Mesothelial cell of epicardium (in vitro differentiated cells): ENCODE data around the gene REELD1. TPM values are rescaled to one million over a fixed set of nuclear protein-coding genes. Genes with fewer than 3 reads are reported as not detected.

Experiments
- DNase-seq, 2 experiments: peaks; one replicate each; pipeline ENCODE4 v3.0.0; 2021; ENCODE audit warnings: low spot score in 2 of 2; ENCODE audit not compliant: unreplicated experiment in 2 of 2
- H3K27ac Mint-ChIP-seq: 2 replicates; pipeline ENCODE4 v1.8.0; 2021; ENCODE audit warnings: mixed read lengths
- H3K27me3 Mint-ChIP-seq: 2 replicates; pipeline ENCODE4 v1.8.0; 2021; ENCODE audit warnings: low read depth, mixed read lengths
- H3K36me3 Mint-ChIP-seq: 2 replicates; pipeline ENCODE4 v1.8.0; 2021; ENCODE audit warnings: mixed read lengths
- H3K4me1 Mint-ChIP-seq: 2 replicates; pipeline ENCODE4 v1.8.0; 2021; ENCODE audit warnings: mixed read lengths
- H3K4me3 Mint-ChIP-seq: 2 replicates; pipeline ENCODE4 v1.8.0; 2021; ENCODE audit warnings: mild to moderate bottlenecking, moderate library complexity, mixed read lengths
- H3K9me3 Mint-ChIP-seq: 2 replicates; pipeline ENCODE4 v1.8.0; 2021; ENCODE audit warnings: mixed read lengths
- total RNA-seq: library from RNA; stranded (reverse); gene quantifications from 3 replicates; pipeline ENCODE4 v1.2.1, GENCODE V29; 2021
- TF ChIP-seq, protein P1 (sequence below): fragments of 200-600 bp; sonication (generic); IDR thresholded peaks from one replicate; pipeline ENCODE4 v1.5.0; 2021; ENCODE audit warnings: antibody characterized with exemption; ENCODE audit not compliant: unreplicated experiment

The REELD1 gene
- total RNA-seq, 1 donor from 2014 or later: 0.13 TPM

- TF ChIP-seq, protein P1, sequence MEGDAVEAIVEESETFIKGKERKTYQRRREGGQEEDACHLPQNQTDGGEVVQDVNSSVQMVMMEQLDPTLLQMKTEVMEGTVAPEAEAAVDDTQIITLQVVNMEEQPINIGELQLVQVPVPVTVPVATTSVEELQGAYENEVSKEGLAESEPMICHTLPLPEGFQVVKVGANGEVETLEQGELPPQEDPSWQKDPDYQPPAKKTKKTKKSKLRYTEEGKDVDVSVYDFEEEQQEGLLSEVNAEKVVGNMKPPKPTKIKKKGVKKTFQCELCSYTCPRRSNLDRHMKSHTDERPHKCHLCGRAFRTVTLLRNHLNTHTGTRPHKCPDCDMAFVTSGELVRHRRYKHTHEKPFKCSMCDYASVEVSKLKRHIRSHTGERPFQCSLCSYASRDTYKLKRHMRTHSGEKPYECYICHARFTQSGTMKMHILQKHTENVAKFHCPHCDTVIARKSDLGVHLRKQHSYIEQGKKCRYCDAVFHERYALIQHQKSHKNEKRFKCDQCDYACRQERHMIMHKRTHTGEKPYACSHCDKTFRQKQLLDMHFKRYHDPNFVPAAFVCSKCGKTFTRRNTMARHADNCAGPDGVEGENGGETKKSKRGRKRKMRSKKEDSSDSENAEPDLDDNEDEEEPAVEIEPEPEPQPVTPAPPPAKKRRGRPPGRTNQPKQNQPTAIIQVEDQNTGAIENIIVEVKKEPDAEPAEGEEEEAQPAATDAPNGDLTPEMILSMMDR: no peak
- Mint-ChIP-seq H3K4me3 (no peak overlapping the region), H3K36me3 (no peaks in the 10 kb centered on the region), H3K4me1 (peaks cover 9% of the 10 kb centered on the region), H3K27ac (no peak overlapping the region), H3K27me3 (peaks cover 11% of the 10 kb centered on the region), H3K9me3 (peaks cover 6% of the 10 kb centered on the region)
- DNase-seq: no peak
Measured at GRCh38 chr4:146237092-146237491, 22.8 kb downstream of the REELD1 start.

DNA sequence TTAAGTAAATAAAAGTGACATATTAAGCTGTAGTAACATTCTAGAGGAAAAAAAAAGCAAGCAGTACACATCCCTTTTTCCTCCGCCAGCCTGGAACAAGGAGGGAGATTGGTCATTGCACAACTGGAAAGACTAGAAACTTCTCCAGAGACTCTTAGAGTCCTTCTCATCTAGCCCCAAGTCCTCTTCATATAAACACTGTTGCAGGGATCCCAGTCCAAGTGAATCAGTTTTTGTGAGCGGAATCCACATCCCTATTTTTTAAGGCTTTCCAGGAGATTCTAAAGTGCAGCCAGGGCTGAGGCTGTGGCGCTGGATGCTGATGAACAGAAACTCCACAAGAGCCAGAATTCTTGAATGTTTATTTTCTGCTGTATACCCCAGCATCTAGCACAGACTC, 23.8 kb downstream of the REELD1 start:
- DNase-seq: no peak
- Mint-ChIP-seq H3K36me3 (no peaks in the 10 kb centered on the region), H3K9me3 (no peaks in the 10 kb centered on the region), H3K4me1 (peaks cover 9% of the 10 kb centered on the region), H3K4me3 (no peak overlapping the region), H3K27me3 (peaks cover 11% of the 10 kb centered on the region), H3K27ac (no peak overlapping the region)
- TF ChIP-seq, protein P1: no peak

DNA sequence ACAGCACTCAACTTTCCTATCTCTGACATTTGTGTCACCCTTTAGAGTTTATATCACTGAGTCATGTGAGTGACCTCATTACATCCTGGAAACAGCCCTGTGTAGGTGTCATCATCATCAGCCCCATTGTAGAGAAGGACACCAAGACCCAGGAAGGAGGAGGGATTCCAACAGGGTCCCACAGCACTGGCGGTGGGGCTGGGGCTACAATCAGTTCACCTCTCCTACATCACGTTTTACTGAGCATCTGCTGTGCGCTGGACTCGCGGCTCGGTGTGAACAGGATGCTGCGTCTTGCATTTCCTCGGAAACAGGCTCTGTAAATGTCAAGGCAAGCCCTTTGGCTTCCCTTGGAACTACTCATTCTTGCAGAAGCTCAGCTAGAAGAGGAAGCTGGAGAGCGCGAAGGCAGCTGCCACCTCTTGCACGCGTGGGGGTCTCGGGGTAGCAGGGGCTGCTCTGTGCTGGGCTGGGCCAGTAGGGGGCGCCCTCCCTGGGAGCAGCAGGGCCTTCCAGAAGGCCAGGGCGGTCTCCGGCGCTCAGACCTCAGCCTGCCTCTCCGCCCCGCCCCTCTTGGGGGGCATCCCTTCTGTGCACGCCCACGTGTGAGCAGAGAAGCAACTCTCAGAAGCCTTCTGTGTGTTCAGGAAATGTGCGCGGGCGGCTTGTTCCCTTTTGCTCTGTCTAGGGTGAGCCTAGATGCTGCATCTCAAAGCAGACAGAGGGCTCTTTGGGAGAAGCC, 29.0 kb downstream of the REELD1 start:
- peaks cover 9% of the 10 kb centered on the region for H3K4me1 Mint-ChIP-seq
- no peaks in the 10 kb centered on the region for H3K36me3 Mint-ChIP-seq
- H3K9me3 Mint-ChIP-seq: no peaks in the 10 kb centered on the region
- H3K27me3 Mint-ChIP-seq: peaks cover 14% of the 10 kb centered on the region
- H3K27ac Mint-ChIP-seq: no peak overlapping the region
- no peak overlapping the region for H3K4me3 Mint-ChIP-seq
- TF ChIP-seq, protein P1: no peak
- no peak for DNase-seq

DNA sequence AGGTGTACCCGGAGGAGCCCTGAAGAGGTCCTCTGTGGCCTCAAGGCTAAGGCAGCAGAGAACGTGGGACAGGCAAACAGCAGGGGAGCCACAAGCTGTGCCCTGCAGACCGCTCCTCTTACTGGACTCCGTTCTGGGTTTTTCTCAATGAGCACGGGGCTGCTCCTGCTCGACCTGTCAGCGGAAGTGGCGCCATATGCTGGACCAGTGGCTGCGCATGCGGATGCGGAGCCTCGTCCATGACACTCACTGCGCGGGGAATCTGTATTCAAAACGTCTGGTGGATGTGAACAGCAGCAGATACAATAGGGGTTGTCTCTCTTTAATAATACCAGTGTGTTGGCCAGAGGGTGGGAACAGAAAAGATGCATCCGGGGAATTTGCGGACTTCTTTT, 29.5 kb downstream of the REELD1 start:
- TF ChIP-seq, protein P1: no peak
- DNase-seq: no peak
- peaks cover 14% of the 10 kb centered on the region for H3K27me3 Mint-ChIP-seq
- no peak overlapping the region for H3K4me3 Mint-ChIP-seq
- no peak overlapping the region for H3K27ac Mint-ChIP-seq
- peaks cover 9% of the 10 kb centered on the region for H3K4me1 Mint-ChIP-seq
- H3K36me3 Mint-ChIP-seq: no peaks in the 10 kb centered on the region
- no peaks in the 10 kb centered on the region for H3K9me3 Mint-ChIP-seq

DNA sequence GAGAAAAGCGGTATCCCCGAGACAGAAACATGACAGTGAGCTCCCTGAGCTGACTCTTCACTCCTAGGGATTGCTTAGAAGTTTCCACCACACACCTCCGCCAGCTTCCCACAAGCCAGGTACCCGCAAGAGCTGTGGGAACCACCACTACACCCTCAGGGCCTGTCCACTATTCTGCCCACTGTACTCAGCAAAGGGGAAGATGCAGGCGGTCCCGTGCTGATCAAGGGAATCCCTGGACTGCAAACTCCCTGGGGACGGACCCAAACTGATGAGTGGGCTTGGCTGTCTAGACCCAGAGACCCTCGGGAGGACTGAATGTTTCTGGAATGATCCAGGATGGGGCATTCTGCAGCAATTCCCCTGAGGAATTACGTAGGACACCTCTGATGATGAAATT, 30.2 kb downstream of the REELD1 start:
- no peak for DNase-seq
- Mint-ChIP-seq H3K27me3 (peaks cover 14% of the 10 kb centered on the region), H3K4me3 (no peak overlapping the region), H3K36me3 (no peaks in the 10 kb centered on the region), H3K27ac (no peak overlapping the region), H3K9me3 (no peaks in the 10 kb centered on the region), H3K4me1 (peaks cover 9% of the 10 kb centered on the region)
- TF ChIP-seq, protein P1: no peak
